GM18907 (cell line): ENCODE results near the gene LTBP1.
"Not testable (repeated sequence)": the region's sequence is repeated elsewhere in the genome, so short reads cannot be mapped to it uniquely, and the experiment has no call there.

Experiments used
- ATAC-seq: cut with Tn5 transposase; IDR thresholded peaks from one replicate; pipeline ENCODE4 v1.9.1; 2021; ENCODE audit warnings: mild to moderate bottlenecking, moderate library complexity; ENCODE audit not compliant: unreplicated experiment

The LTBP1 gene

DNA sequence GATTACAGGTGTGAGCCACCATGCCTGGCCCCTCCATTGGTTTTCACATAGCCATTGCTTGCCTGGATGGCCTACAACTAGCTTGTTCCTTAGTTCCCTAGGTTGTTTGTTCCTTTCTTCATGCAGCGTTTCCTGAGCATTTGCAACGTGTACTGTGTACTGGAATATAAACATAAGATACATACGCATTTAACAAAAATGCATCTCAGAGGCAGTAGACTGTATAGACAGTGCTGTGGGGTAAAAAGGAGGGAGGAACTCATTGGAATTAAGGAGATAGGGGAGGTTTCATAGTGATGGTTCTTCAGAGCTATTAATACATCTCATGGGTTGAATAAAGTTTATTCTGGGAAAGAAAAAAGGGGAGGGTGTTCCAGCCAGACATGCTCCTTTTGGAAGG, 269.2 kb downstream of the LTBP1 start:
- no peak for ATAC-seq

DNA sequence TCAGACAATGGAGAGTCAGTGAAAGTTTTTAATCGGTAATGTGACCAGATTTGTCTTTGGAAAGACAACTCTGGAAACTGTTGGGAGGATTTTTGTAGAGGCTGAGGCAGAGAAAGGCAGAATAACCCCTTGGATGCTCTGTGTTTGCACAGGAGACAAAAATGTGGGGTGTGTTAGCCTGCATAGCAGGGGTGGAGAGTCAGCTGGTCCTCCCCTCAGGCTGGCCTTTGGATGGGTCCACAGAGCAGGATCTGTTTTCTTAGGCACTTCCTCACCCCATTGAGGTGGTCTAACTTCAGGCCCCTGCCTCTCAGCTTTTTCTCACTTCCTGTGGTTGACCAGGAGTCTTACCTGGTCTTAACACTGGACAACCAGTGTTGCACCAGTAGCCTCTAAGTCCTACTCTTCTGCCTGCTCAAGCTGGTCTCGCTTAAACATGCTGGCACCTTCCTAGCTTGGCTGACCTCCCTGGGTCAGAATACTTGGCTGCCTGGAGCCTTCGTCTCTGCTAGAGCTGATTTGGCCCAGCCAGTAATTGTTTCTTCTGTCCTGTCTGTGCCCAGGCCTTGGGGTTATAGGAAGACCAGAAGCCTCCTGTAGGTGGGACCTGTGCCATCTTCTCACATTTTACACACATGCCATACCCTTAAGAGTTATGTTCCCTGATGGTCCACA, 269.9 kb downstream of the LTBP1 start:
- no peak for ATAC-seq

GRCh38 chr2:33217406-33217805, 270.7 kb downstream of the LTBP1 start:
- ATAC-seq, result no peak

- no peak for ATAC-seq
Measured at GRCh38 chr2:33219114-33219513, 272.4 kb downstream of the LTBP1 start.

GRCh38 chr2:33219850-33220275, 273.1 kb downstream of the LTBP1 start:
- ATAC-seq, result no peak

GRCh38 chr2:33220533-33220932, 273.8 kb downstream of the LTBP1 start:
- no peak for ATAC-seq

GRCh38 chr2:33221046-33221784, 274.5 kb downstream of the LTBP1 start:
- no peak for ATAC-seq

- ATAC-seq, result no peak
Measured at GRCh38 chr2:33222309-33222708, 275.6 kb downstream of the LTBP1 start.

DNA sequence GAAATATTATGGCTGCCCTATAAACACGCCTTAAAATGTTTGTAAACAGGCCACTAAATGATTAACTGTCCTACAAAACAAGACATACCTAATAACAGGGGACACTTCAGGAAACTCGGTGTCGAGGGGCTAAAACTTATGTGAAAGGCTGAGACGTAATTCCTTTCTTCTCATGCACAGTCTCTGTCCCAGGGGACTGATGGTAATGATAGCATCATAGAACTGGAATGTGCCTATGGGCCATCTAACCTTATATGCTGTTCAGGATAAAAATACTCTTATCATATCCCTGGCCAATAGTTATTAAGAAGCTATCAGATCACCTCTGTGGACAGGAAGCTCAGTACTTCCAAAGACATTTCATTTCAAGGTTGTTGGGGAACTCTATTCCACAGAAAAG, 277.1 kb downstream of the LTBP1 start:
- ATAC-seq, result no peak

- ATAC-seq, result no peak
Measured at GRCh38 chr2:33225350-33225749, 278.6 kb downstream of the LTBP1 start.

- no peak for ATAC-seq
Measured at GRCh38 chr2:33226546-33226945, 279.8 kb downstream of the LTBP1 start.

GRCh38 chr2:33229646-33230045, 282.9 kb downstream of the LTBP1 start:
- ATAC-seq, result no peak

GRCh38 chr2:33230195-33230594, 283.4 kb downstream of the LTBP1 start:
- ATAC-seq, result no peak

GRCh38 chr2:33230842-33231241, 284.1 kb downstream of the LTBP1 start:
- ATAC-seq, result no peak

DNA sequence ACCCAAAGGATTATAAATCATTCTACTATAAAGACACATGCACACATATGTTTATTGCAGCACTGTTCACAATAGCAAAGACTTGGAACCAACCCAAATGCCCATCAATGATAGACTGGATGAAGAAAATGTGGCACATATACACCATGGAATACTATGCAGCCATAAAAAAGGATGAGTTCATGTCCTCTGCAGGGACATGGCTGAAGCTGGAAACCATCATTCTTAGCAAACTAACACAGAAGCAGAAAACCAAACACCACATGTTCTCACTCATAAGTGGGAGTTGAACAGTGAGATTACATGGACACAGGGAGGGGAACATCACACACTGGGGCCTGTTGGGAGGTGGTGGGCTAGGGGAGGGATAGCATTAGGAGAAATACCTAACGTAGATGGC, 288.8 kb downstream of the LTBP1 start:
- not testable (repeated sequence) for ATAC-seq

DNA sequence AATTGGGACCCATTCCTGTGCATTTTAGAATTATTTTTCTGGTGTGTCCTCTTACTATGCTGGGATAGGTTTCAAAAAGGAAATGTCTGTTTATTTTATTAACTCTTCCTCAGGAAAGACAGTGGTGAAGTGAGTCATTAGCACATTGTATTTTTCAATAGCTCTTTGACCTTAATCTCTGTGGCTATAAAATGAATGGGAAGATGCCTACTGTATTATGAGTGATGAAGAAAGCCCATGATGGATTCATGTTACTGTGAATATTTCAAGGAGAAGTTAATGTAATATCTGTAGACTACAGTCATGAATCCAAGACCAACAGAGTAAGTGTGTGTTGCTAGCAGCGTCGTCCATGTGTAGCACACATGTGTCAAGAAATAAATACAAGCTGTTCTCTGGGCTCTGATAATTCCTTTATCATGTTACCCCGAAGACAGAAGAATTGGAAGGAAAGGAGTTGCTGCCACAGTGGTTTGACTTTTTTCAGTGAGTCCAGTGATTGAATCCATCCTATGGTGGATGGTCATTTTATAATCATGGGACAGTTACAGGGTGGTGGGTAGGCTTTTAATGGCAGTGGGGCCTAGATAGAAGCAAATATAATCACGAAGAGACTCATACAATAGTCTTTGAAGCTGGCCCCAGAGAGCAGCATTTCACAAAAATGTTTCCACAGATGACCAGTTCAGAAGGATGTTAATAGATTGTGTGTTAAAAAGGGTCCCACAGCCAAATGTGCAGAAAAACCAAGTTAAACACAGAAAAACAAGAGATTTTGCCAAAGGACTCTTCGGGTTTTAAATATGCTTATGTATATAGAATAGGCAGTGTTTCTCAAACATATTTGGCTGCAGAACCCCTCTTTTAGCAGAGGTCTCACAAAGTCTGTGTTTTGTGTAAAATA, 290.0 kb downstream of the LTBP1 start:
- no peak for ATAC-seq

GRCh38 chr2:33238111-33238510, 291.4 kb downstream of the LTBP1 start:
- no peak for ATAC-seq

GRCh38 chr2:33240178-33240577, 293.4 kb downstream of the LTBP1 start:
- ATAC-seq, result no peak

GRCh38 chr2:33241072-33241471, 294.3 kb downstream of the LTBP1 start:
- ATAC-seq, result no peak

DNA sequence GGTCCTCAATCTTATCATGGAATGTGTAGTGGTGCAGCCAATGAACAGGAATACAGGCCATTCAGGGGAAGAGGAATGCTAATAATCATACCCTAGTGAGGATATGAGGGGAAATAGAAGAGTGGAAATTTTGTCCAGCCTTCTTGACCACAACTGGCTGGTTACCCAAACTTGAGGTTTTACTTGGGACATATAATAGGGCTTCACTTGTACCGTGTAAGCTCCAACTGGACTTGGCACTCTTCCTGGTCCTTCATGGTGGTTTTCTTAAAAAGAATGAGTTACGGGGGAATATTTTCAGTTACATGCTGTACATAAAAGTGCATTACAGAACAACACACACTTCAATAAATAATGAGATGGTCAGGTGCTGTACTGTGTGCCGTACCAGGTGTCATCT, 294.8 kb downstream of the LTBP1 start:
- no peak for ATAC-seq

- ATAC-seq, result no peak
Measured at GRCh38 chr2:33242845-33243244, 296.1 kb downstream of the LTBP1 start.

- no peak for ATAC-seq
Measured at GRCh38 chr2:33246432-33246831, 299.7 kb downstream of the LTBP1 start.
